A549 (cell line): ENCODE results near the gene CTBP2.

Experiments
- EHMT2 ChIP-seq: fragments of 200-600 bp; sonication (generic); IDR thresholded peaks from 2 replicates; pipeline ENCODE4 v1.6.1; 2016; ENCODE audit warnings: antibody characterized with exemption, low read depth, mild to moderate bottlenecking, moderate library complexity
- EP300 ChIP-seq, 2 experiments: fragments of >200 bp; sonication (Bioruptor Twin); formaldehyde crosslinking; IDR thresholded peaks; 2 replicates in 1 of 2; 3 replicates in 1 of 2; pipeline ENCODE4 v1.6.1; 2016 to 2017
- HDAC2 ChIP-seq: fragments of 200-600 bp; sonication (generic); IDR thresholded peaks from 2 replicates; pipeline ENCODE4 v1.6.1; 2016
- JUN ChIP-seq, 2 experiments: fragments of >200 bp; sonication (Bioruptor Twin); formaldehyde crosslinking; IDR thresholded peaks; 2 replicates in 1 of 2; 3 replicates in 1 of 2; pipeline ENCODE4 v1.6.1; 2016 to 2017
- MAZ ChIP-seq: fragments of 150-350 bp; IDR thresholded peaks from 2 replicates; pipeline ENCODE4 v1.6.1; 2014; ENCODE audit warnings: antibody characterized with exemption, low read depth, low read length, borderline replicate concordance
- POLR2A ChIP-seq: IDR thresholded peaks from 2 replicates; pipeline ENCODE4 v1.6.1; 2012; ENCODE audit warnings: mild to moderate bottlenecking, low read length
- RCOR1 ChIP-seq: fragments of 150-350 bp; IDR thresholded peaks from 2 replicates; pipeline ENCODE4 v1.6.1; 2014; ENCODE audit warnings: antibody characterized with exemption, low read length, low read depth
- RFX5 ChIP-seq: fragments of 450-650 bp; IDR thresholded peaks from 2 replicates; pipeline ENCODE4 v1.7.1; 2014; ENCODE audit warnings: antibody characterized with exemption, mild to moderate bottlenecking, moderate library complexity
- RNF2 ChIP-seq: fragments of 200-600 bp; sonication (generic); IDR thresholded peaks from 2 replicates; pipeline ENCODE4 v1.6.1; 2016; ENCODE audit warnings: low read depth, mild to moderate bottlenecking, antibody characterized with exemption, moderate library complexity, borderline replicate concordance
- SMC3 ChIP-seq: fragments of >200 bp; sonication (Bioruptor Twin); formaldehyde crosslinking; IDR thresholded peaks from 3 replicates; pipeline ENCODE4 v1.6.1; 2018; ENCODE audit warnings: inconsistent platforms
- USF2 ChIP-seq: fragments of 450-650 bp; IDR thresholded peaks from 2 replicates; pipeline ENCODE4 v1.6.1; 2014; ENCODE audit warnings: antibody characterized with exemption
- TF ChIP-seq, protein P1 (sequence below): fragments of >200 bp; sonication (Bioruptor Twin); formaldehyde crosslinking; IDR thresholded peaks from 3 replicates; pipeline ENCODE4 v1.5.1; 2016

GRCh38 chr10:125072794-125073193, 87.6 kb downstream of the CTBP2 start:
- TF ChIP-seq, protein P1, sequence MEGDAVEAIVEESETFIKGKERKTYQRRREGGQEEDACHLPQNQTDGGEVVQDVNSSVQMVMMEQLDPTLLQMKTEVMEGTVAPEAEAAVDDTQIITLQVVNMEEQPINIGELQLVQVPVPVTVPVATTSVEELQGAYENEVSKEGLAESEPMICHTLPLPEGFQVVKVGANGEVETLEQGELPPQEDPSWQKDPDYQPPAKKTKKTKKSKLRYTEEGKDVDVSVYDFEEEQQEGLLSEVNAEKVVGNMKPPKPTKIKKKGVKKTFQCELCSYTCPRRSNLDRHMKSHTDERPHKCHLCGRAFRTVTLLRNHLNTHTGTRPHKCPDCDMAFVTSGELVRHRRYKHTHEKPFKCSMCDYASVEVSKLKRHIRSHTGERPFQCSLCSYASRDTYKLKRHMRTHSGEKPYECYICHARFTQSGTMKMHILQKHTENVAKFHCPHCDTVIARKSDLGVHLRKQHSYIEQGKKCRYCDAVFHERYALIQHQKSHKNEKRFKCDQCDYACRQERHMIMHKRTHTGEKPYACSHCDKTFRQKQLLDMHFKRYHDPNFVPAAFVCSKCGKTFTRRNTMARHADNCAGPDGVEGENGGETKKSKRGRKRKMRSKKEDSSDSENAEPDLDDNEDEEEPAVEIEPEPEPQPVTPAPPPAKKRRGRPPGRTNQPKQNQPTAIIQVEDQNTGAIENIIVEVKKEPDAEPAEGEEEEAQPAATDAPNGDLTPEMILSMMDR: no peak
- TF ChIP-seq JUN (IDR thresholded peaks at IDR 0.05) (no peak), RCOR1 (no peak), RNF2 (no peak), RFX5 (no peak), MAZ (no peak), SMC3 (no peak), POLR2A (no peak), EHMT2 (no peak), USF2 (no peak), EP300 (IDR thresholded peaks at IDR 0.05) (no peak), HDAC2 (no peak)
